Left kidney (tissue), 2 donors: ENCODE results near the gene BATF2. TPM values are rescaled to one million over a fixed set of nuclear protein-coding genes. Genes with fewer than 3 reads are reported as not detected.

ENCODE experiments used
- DNase-seq: peaks from one replicate; pipeline ENCODE4 v3.0.0-alpha.2; 2013
- polyA plus RNA-seq: library from polyadenylated mRNA; unstranded; fragments of 120-200 nt; gene quantifications from one replicate; pipeline ENCODE4 v1.2.1, GENCODE V29; 2013; ENCODE audit not compliant: insufficient read length

The BATF2 gene
- polyA plus RNA-seq, 1 donor: 3.2 TPM

DNA sequence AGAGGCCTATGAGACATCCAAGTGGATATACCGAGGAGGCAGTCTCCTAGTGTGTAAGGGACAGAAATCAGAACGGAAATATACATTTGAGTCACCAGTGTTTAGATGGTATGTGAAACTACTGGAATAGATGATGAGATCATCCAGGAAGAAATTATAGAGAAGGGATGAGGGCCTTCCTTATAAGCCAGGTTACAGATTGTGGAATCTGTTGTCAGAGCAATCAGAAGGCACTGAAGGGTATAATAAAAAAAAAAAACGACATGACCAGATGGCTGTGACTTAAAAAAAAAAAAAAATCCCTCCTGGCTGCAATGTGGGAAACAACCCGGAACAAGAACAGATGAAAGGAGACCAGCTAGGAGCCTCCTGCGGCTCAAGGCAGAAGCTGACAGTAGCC is 27.6 kb downstream of the BATF2 start:
- no peak for DNase-seq

DNA sequence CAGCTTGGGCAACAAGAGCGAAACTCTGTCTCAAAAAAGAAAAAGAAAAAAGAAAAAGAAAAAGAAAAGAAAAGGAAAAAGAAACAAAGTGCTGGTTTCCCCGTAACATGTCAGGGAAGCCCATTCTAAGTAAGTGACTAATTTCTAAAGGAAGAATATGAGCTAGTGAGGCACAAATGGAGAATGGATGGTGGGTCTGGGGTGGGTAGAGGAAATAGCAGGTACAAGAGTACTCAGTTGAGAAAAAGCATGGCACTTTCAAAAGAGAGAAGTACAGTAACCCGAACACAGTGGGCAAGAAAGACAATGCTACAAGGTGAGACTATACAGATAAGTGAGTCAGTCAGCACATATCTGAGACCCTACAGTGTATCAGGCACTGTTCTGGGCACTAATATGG is 29.4 kb downstream of the BATF2 start:
- DNase-seq: no peak

DNA sequence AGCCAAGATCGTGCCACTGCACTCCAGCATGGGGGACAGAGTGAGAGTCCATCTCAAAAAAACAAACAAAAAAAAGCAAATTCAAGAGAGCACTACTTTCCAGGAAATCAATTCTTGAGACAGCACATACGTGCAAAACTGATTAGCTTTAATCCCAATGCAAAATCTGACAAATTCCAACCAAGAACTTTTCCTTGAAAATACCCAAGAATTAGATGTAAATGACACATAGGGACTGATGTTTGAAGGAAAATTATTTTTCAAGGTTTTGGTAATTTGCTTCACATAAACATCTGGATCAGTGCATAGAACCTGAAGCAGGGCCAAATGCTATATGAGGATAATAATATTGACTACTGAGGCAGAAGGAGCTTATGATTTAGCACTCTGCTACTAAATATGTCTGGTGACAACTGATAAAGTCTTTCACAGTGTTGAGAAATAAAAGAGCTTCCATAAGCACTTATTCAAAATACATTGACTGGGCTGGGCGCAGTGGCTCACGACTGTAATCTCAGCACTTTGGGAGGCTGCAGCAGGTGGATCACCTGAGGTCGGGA is 33.6 kb downstream of the BATF2 start:
- no peak for DNase-seq

DNA sequence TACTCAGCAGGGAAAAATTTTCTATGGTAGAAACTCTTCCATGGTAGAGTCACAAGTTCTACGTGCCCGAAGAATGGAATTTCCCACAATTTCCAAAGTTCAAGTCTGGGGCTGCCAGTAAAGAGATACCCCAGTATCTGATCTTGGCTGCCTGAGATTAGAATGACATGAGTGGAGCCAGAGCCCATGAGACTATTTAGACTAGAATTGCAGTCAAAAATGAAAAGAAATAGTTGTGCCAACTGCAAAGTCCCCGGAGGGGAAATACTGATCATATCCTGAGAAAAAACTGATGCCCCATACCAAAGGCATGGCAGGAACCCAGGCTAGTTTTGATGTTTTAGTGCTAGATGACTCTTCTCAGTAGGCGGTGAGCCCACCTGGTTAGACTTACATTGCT is 36.1 kb downstream of the BATF2 start:
- DNase-seq: no peak

DNA sequence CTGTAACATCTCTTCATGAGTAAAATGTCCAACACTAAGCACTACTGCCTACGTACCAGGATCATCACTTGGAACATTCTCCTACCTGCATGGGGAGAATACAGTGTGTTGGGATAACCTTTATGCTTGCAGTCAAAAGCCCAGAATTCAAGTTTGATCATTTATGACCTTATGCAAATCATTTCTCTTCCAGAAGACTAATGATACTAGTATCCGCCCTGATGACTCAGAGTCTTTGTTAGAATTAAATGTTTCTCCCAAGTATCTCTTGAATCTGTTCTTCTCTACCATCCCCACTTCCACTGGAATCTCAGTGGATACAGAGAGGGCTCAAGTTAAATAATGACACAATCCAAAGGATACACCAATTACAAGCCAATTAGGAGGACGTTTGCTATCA is 37.3 kb downstream of the BATF2 start:
- no peak for DNase-seq

DNA sequence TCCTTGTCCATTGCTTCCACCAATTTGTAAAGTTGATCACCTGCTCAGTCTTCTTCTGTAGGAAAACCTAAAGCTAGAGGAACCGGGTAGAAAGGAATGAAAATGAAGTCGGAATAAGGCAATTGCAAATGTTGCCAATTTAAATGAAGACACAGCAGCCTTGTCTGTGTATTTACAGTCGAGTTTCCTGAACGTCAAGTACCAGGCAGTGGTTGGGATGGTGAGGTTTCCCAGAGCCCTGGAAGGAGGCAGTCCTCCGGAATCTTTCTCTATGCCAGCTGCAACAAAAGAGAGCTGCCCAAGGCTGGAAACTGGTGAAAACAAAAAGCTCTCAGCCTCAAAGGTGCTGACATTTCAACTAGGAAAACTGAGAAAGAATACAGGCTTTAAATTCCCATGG is 42.6 kb downstream of the BATF2 start:
- DNase-seq: no peak

DNA sequence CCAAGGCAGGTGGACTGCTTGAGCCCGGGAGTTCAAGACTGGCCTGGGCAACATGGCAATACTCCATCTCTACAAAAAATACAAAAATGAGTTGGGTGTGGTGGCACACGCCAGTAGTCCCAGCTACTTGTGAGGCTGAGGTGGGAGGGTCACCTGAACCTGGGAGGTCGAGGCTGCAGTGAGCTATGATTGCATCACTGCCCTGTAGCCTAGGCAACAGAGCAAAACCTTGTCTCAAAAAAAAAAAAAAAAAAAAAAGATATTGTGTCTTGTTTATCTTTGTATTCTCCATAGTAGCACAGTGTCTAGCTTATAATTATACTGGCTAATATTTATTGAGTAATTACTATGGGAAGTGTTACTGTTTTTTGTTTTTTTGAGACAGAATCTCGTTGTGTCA is 45.2 kb downstream of the BATF2 start:
- DNase-seq: no peak

DNA sequence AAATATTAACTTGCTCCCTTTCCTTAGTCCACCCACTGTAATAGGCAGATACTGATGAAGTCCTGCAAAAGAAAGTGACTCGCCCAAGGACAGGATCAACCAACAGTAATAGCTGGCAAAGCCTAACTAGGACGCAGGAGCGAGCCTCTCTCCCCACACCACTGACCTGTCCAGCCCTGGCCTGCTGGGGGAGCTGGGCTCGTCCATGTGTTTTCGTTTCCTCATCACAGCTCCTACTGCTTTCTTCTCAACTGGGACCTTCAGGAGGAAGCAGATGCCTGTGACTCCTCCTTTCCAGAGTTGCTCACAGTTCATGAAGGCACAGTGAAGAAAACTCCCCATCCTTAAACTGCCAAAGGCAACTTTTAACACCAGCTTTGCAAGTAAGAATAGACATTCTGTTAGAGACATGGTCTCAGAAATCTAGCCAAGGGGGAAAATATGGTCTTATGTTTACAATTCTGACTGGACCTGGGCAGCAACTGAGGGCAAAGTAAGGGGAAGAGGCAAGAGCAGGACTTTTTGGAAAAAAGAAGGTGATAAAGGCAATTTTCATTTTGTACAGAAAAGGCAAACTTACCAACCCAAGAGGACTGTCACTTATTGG is 49.5 kb downstream of the BATF2 start:
- DNase-seq: no peak

Other genes starting within 250 kb of the BATF2 start
- 1.8 TPM for gene PYGM, start 237.0 kb downstream of the BATF2 start, polyA plus RNA-seq
- 520 TPM for gene SF1, start 218.4 kb downstream of the BATF2 start, polyA plus RNA-seq
- gene MAP4K2, start 193.8 kb downstream of the BATF2 start, polyA plus RNA-seq: 17.4 TPM
- 36.6 TPM for gene MEN1, start 186.4 kb downstream of the BATF2 start, polyA plus RNA-seq
- 5.4 TPM for gene CDC42BPG, start 152.3 kb downstream of the BATF2 start, polyA plus RNA-seq
- gene EHD1, start 118.3 kb downstream of the BATF2 start, polyA plus RNA-seq: 56.5 TPM
- 16.4 TPM for gene ATG2A, start 79.8 kb downstream of the BATF2 start, polyA plus RNA-seq
- gene PPP2R5B, start 72.3 kb downstream of the BATF2 start, polyA plus RNA-seq: 18.5 TPM
- 2.6 TPM for gene GPHA2, start 61.1 kb downstream of the BATF2 start, polyA plus RNA-seq
- gene MAJIN, start 24.9 kb downstream of the BATF2 start, polyA plus RNA-seq: 0.88 TPM
- gene ARL2, start 17.2 kb upstream of the BATF2 start, polyA plus RNA-seq: 45.6 TPM
- 22.3 TPM for gene SNX15, start 30.5 kb upstream of the BATF2 start, polyA plus RNA-seq
- gene SAC3D1, start 44.2 kb upstream of the BATF2 start, polyA plus RNA-seq: 10.4 TPM
- gene NAALADL1, start 61.6 kb upstream of the BATF2 start, polyA plus RNA-seq: 10.0 TPM
- gene CDCA5, start 87.1 kb upstream of the BATF2 start, polyA plus RNA-seq: 23.1 TPM
- 26.0 TPM for gene ZFPL1, start 87.3 kb upstream of the BATF2 start, polyA plus RNA-seq
- 93.3 TPM for gene VPS51, start 99.2 kb upstream of the BATF2 start, polyA plus RNA-seq
- gene TM7SF2, start 114.9 kb upstream of the BATF2 start, polyA plus RNA-seq: 63.8 TPM
- 4.8 TPM for gene ZNHIT2, start 120.7 kb upstream of the BATF2 start, polyA plus RNA-seq
- 474 TPM for gene FAU, start 125.2 kb upstream of the BATF2 start, polyA plus RNA-seq
- gene MRPL49, start 125.3 kb upstream of the BATF2 start, polyA plus RNA-seq: 52.6 TPM
- gene SYVN1, start 137.5 kb upstream of the BATF2 start, polyA plus RNA-seq: 47.1 TPM
- gene SPDYC, start 173.3 kb upstream of the BATF2 start, polyA plus RNA-seq: not detected
- gene CAPN1, start 185.0 kb upstream of the BATF2 start, polyA plus RNA-seq: 86.6 TPM